Stimulated activated CD8-positive, alpha-beta memory T cell treated with anti-CD3 and anti-CD28 coated beads, Interleukin-2, amount 100 ng/mL, for 1 hour (primary cell): ENCODE data around the gene TAS2R14.

Experiments
- DNase-seq, 2 donors: peaks; one replicate each; pipeline ENCODE4 v3.0.0-alpha.2; 2020; ENCODE audit warnings: low read depth in 2 of 2

The TAS2R14 gene

DNA sequence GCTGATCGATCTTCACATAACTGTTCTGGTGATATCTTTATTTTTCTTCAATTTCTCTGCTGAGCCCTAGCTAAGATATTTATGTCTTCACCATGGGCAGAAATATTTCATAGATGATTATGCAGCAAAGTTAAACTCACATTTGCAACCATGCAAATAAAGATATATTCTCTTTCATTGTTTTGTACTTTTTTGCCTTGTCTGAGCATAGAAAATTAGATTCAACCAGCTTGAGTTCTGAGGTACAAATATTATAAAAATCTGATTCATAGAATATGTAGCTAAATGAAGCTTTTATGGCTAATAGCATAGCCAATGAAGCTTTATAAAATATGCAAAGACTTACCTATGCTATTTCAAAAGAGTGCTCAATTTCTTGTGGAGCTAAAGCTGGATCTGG lies 29.6 kb downstream of the TAS2R14 start, which contains the start of gene TAS2R13:
Gene TAS2R13, minus strand, starts transcription at position 101 of the 400 bp plus-strand sequence. CDS start 264 bp downstream, outside the sequence.
- DNase-seq, result no peak

DNA sequence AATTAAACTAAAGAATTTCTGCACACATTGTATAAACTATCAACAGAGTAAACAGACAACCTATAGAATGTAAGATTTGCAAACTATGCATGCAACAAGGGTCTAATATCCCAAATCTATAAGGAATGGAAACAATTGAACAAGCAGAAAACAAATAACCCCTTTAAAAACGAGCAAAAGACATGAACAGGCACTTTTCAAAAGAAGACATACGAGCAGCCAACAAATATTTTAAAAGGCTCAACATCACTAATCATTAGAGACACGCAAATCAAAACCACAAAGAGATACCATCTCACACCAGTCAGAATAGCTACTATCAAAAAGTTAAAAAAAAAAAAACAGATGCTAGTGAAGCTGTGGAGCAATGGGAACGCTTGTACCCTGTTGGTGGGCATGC lies 34.4 kb downstream of the TAS2R14 start:
- DNase-seq, result no peak

- DNase-seq, result no peak
Measured at GRCh38 chr12:10901427-10901826, 37.6 kb downstream of the TAS2R14 start.

DNA sequence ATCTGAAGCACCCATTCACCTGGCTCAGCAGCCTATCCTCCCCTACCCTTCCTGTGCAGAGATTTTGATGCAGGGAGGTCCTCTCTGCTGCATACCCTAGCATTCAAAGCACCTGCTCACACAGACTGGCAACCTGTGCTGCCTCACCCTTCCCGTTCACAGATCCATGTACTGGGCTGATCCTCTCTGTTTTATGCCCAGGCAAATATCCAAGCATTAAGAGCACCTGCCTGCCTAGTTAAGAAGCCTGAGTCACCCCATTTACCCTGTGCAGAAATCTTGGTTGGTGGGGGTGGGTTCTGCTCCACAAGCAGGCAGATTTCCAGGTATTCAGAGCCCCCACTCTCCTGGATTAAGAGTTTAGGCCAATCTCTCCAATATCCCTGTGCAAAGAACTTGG lies 38.1 kb downstream of the TAS2R14 start:
- no peak for DNase-seq

DNA sequence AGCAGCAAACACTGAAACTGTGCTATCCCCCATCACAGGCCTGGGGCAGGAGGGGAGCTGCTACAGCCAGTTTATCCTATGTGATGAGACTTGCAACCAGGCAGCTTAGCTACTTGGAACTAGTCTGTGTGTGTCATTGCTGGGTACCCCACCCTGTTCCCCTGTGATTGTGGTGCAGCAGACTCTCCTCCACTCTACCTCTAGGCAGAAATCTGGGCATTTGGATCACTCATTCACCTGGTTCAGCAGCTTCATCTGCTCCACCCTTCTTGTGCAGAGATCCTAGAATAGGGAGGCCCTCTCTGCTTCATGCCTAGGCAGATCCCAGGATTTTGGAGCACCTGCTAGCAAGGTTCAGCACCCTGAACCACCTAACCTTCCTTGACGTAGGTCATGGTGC lies 38.5 kb downstream of the TAS2R14 start:
- DNase-seq, result no peak

DNA sequence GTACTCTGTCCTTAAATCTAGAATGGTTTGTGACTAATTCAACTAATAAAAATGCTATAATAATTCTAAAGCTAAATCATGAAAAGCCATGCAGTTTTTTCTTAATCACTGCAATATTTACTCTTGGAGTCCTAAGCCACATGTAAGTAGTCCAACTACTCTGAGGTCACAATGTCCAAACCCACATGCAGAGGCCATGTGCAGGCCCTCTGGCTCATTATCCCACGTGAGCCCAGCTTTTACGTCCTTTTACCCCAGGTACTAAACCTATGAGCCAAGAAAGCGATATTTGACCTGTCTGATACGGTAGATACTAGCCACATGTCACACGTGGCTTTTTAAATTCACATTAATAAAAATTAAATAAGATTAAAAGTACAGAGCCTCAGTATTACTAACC lies 42.2 kb downstream of the TAS2R14 start:
- DNase-seq, result no peak

GRCh38 chr12:10891937-10892336 lies 47.1 kb downstream of the TAS2R14 start:
- no peak for DNase-seq

DNA sequence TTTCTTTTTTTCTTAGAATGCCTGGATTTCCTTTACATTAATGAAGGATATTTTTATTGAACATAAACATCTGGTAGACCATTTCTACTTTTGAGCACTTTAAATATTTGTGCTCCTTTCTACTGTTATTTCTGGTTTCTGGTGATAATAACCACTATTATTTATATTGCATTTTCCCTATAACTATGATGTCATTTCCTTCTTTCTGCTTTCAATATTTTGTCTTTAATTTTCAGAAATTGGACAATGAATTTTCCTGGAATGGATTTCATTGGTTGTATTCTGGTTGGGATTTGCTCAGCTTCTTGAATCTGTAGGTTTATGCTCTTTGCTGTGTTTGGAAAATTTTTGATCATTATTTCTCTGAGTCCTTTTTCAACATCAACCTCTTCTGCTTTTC lies 49.8 kb downstream of the TAS2R14 start:
- no peak for DNase-seq
